HG03045 (cell line): ENCODE measurements around the gene CCDC71.

ENCODE experiments used
- ATAC-seq: cut with Tn5 transposase; IDR thresholded peaks from one replicate; pipeline ENCODE4 v1.9.1; 2021; ENCODE audit warnings: mild to moderate bottlenecking, moderate library complexity; ENCODE audit not compliant: unreplicated experiment

CCDC71 gene

GRCh38 chr3:49132437-49133225 lies 33.5 kb downstream of the CCDC71 start, which contains the start of gene LAMB2:
LAMB2 (minus strand) TSS chr3:49133050; CDS start chr3:49132867, 183 bp downstream.
- no peak for ATAC-seq

- no peak for ATAC-seq
Observed at GRCh38 chr3:49132073-49132436, 34.1 kb downstream of the CCDC71 start.

GRCh38 chr3:49131576-49131975 lies 34.6 kb downstream of the CCDC71 start:
- no peak for ATAC-seq

GRCh38 chr3:49131040-49131439 lies 35.1 kb downstream of the CCDC71 start:
- no peak for ATAC-seq

GRCh38 chr3:49124991-49125670 lies 41.0 kb downstream of the CCDC71 start:
- no peak for ATAC-seq

- no peak for ATAC-seq
Observed at GRCh38 chr3:49124203-49124602, 41.9 kb downstream of the CCDC71 start.

GRCh38 chr3:49123687-49124086 lies 42.4 kb downstream of the CCDC71 start:
- no peak for ATAC-seq

GRCh38 chr3:49122886-49123545 lies 43.1 kb downstream of the CCDC71 start:
- no peak for ATAC-seq

GRCh38 chr3:49122451-49122850 lies 43.7 kb downstream of the CCDC71 start:
- no peak for ATAC-seq

- ATAC-seq = no peak
Observed at GRCh38 chr3:49122022-49122421, 44.1 kb downstream of the CCDC71 start.

- ATAC-seq = no peak
Observed at GRCh38 chr3:49121132-49121736, 44.9 kb downstream of the CCDC71 start.

- ATAC-seq = peak; percentile 88
Observed at GRCh38 chr3:49120438-49121131, 45.5 kb downstream of the CCDC71 start, which contains the start of gene USP19. USP19 (minus strand) TSS chr3:49120823; CDS start chr3:49119145, 1,678 bp downstream.

- ATAC-seq = no peak
Observed at GRCh38 chr3:49120096-49120437, 46.1 kb downstream of the CCDC71 start.

- no peak for ATAC-seq
Observed at GRCh38 chr3:49119439-49119838, 46.7 kb downstream of the CCDC71 start.

- no peak for ATAC-seq
Observed at GRCh38 chr3:49119036-49119435, 47.1 kb downstream of the CCDC71 start.
